LHCN-M2 (cell line): ENCODE measurements around the gene PCDHB16. TPM values are rescaled to one million over a fixed set of nuclear protein-coding genes. Genes with fewer than 3 reads are reported as not detected.
"Not testable (repeated sequence)": the region's sequence is repeated elsewhere in the genome, so short reads cannot be mapped to it uniquely, and the experiment has no call there.

ENCODE experiments used
- DNase-seq: peaks from one replicate; pipeline ENCODE4 v3.0.0-alpha.2; 2012; ENCODE audit warnings: low read depth
- polyA plus RNA-seq: library from polyadenylated mRNA; unstranded; fragments of >200 nt; gene quantifications from one replicate; pipeline ENCODE4 v1.2.1, GENCODE V29; 2012; ENCODE audit warnings: missing spikeins
- total RNA-seq: library from RNA; depleted of rRNA; stranded (reverse); fragments of >200 nt; gene quantifications from 2 replicates; pipeline ENCODE4 v1.2.3, GENCODE V29; 2014; rRNA removed

The PCDHB16 gene
- 10.4 and 12.2 TPM in 2 replicates for total RNA-seq
- 8.0 TPM for polyA plus RNA-seq

GRCh38 chr5:141182248-141182647 is at the start of gene PCDHB16:
PCDHB16 (plus strand) TSS chr5:141182387; CDS start chr5:141182560, 173 bp downstream.
- peak; percentile 82 for DNase-seq

- DNase-seq: peak; percentile 7
Measured at GRCh38 chr5:141135030-141135717, 47.0 kb upstream of the PCDHB16 start, which contains the start of gene PCDHB5. PCDHB5 (plus strand) TSS chr5:141135206; CDS start chr5:141135435, 229 bp downstream.

GRCh38 chr5:141135718-141136266 is 46.4 kb upstream of the PCDHB16 start:
- DNase-seq: no peak

GRCh38 chr5:141137346-141137745 is 44.8 kb upstream of the PCDHB16 start:
- DNase-seq: not testable (repeated sequence)

- peak; percentile 45 for DNase-seq
Measured at GRCh38 chr5:141149812-141150211, 32.4 kb upstream of the PCDHB16 start, which contains the start of gene PCDHB6. PCDHB6 (plus strand) TSS chr5:141150057; CDS start chr5:141150258, 201 bp downstream.

- DNase-seq: no peak
Measured at GRCh38 chr5:141150224-141150992, 31.8 kb upstream of the PCDHB16 start.

GRCh38 chr5:141150993-141151325 is 31.2 kb upstream of the PCDHB16 start:
- DNase-seq: no peak

- DNase-seq: not testable (repeated sequence)
Measured at GRCh38 chr5:141151632-141152031, 30.6 kb upstream of the PCDHB16 start.

GRCh38 chr5:141152096-141152495 is 30.1 kb upstream of the PCDHB16 start:
- not testable (repeated sequence) for DNase-seq

GRCh38 chr5:141155540-141156374 is 26.4 kb upstream of the PCDHB16 start:
- DNase-seq: peak; percentile 31

- DNase-seq: not testable (repeated sequence)
Measured at GRCh38 chr5:141157356-141157755, 24.8 kb upstream of the PCDHB16 start.

GRCh38 chr5:141157901-141158300 is 24.3 kb upstream of the PCDHB16 start:
- DNase-seq: not testable (repeated sequence)

- peak; percentile 73 for DNase-seq
Measured at GRCh38 chr5:141172381-141173204, 9.6 kb upstream of the PCDHB16 start, which contains the start of gene PCDHB7. PCDHB7 (plus strand) TSS chr5:141172644; CDS start chr5:141172836, 192 bp downstream.

GRCh38 chr5:141174291-141175104 is 7.7 kb upstream of the PCDHB16 start:
- not testable (repeated sequence) for DNase-seq

- DNase-seq: no peak
Measured at GRCh38 chr5:141175933-141176332, 6.3 kb upstream of the PCDHB16 start.

- DNase-seq: peak; percentile 61
Measured at GRCh38 chr5:141177577-141178191, 4.5 kb upstream of the PCDHB16 start, which contains the start of gene PCDHB8. PCDHB8 (plus strand) TSS chr5:141177790; CDS start chr5:141178035, 245 bp downstream.

- not testable (repeated sequence) for DNase-seq
Measured at GRCh38 chr5:141179371-141179770, 2.8 kb upstream of the PCDHB16 start.

GRCh38 chr5:141179876-141180275 is 2.3 kb upstream of the PCDHB16 start:
- not testable (repeated sequence) for DNase-seq

GRCh38 chr5:141180313-141180712 is 1.9 kb upstream of the PCDHB16 start:
- no peak for DNase-seq
